OCI-LY3 (cell line): ENCODE measurements around the gene CP.

ENCODE experiments used
- EZH2phosphoT487 ChIP-seq: fragments of 200-600 bp; shearing (Covaris generic); IDR thresholded peaks from 2 replicates; pipeline ENCODE4 v1.6.1; 2018; ENCODE audit warnings: antibody characterized with exemption, mixed run types, low read depth
- TF ChIP-seq, protein P1 (sequence below): fragments of 200-600, 300-600 bp; sonication (generic); IDR thresholded peaks from 2 replicates; pipeline ENCODE4 v1.5.1; 2014; ENCODE audit warnings: antibody characterized with exemption, low read length, low read depth

DNA sequence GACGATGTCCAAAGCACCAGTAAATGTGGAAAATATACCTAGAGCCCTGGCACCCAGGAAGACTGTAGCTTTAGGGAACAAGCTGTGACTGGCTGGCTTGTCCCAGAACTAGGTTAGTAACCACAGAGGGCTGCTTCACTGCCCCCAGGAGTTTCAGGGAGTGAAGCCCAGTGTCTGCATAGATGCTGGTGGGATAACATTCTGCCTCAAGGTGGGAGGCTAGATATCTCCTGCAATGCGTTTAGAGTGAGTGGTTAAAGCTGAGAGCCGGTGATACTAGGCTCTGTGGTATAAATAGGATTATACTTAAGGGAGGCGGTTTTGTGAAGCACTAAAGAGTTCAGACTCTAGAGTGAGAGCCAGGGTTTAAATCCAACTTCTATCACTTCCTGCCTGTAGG, 11.7 kb upstream of the CP start:
- TF ChIP-seq, protein P1, sequence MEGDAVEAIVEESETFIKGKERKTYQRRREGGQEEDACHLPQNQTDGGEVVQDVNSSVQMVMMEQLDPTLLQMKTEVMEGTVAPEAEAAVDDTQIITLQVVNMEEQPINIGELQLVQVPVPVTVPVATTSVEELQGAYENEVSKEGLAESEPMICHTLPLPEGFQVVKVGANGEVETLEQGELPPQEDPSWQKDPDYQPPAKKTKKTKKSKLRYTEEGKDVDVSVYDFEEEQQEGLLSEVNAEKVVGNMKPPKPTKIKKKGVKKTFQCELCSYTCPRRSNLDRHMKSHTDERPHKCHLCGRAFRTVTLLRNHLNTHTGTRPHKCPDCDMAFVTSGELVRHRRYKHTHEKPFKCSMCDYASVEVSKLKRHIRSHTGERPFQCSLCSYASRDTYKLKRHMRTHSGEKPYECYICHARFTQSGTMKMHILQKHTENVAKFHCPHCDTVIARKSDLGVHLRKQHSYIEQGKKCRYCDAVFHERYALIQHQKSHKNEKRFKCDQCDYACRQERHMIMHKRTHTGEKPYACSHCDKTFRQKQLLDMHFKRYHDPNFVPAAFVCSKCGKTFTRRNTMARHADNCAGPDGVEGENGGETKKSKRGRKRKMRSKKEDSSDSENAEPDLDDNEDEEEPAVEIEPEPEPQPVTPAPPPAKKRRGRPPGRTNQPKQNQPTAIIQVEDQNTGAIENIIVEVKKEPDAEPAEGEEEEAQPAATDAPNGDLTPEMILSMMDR: no peak
- TF ChIP-seq EZH2phosphoT487: no peak
